Mesendoderm (in vitro differentiated cells): ENCODE results near the gene TSR1. TPM values are rescaled to one million over a fixed set of nuclear protein-coding genes. Genes with fewer than 3 reads are reported as not detected.

Experiments used
- DNase-seq: peaks from one replicate; pipeline ENCODE4 v3.0.0; 2013
- H2AK5ac ChIP-seq: 2 replicates; pipeline ENCODE4 v1.6.1; 2013; ENCODE audit warnings: low read length, inconsistent platforms
- H2BK120ac ChIP-seq: 2 replicates; pipeline ENCODE4 v1.6.1; 2013; ENCODE audit warnings: low read depth, mild to moderate bottlenecking, low read length, moderate library complexity, mixed read lengths
- H2BK15ac ChIP-seq: replicated peaks from 2 replicates; pipeline ENCODE4 v1.6.1; 2013; ENCODE audit warnings: low read depth, mild to moderate bottlenecking, moderate library complexity
- H2BK5ac ChIP-seq: 2 replicates; pipeline ENCODE4 v1.6.1; 2013; ENCODE audit warnings: low read length, inconsistent platforms
- H3K18ac ChIP-seq: 2 replicates; pipeline ENCODE4 v1.6.1; 2013; ENCODE audit warnings: mild to moderate bottlenecking, low read length, mixed read lengths
- H3K23ac ChIP-seq: one replicate; pipeline ENCODE4 v1.6.1; 2013; ENCODE audit warnings: low read length
- H3K27ac ChIP-seq: 2 replicates; pipeline ENCODE4 v1.5.1; 2013; ENCODE audit warnings: low read depth, mild to moderate bottlenecking, inconsistent platforms, low read length, moderate library complexity
- H3K27me3 ChIP-seq: 2 replicates; pipeline ENCODE4 v1.6.1; 2013; ENCODE audit warnings: low read length, control low read depth, mild to moderate bottlenecking, inconsistent platforms; ENCODE audit not compliant: insufficient read depth, poor library complexity
- H3K36me3 ChIP-seq: 2 replicates; pipeline ENCODE4 v1.6.1; 2013; ENCODE audit warnings: low read length, inconsistent platforms; ENCODE audit not compliant: control insufficient read depth, insufficient read depth
- H3K4ac ChIP-seq: one replicate; pipeline ENCODE4 v1.6.1; 2013; ENCODE audit warnings: low read depth, mild to moderate bottlenecking, low read length, moderate library complexity
- H3K4me1 ChIP-seq: 2 replicates; pipeline ENCODE4 v1.6.1; 2013; ENCODE audit warnings: low read depth, low read length, inconsistent platforms; ENCODE audit not compliant: control insufficient read depth
- H3K4me2 ChIP-seq: 2 replicates; pipeline ENCODE4 v1.6.1; 2013; ENCODE audit warnings: low read length
- H3K4me3 ChIP-seq: 2 replicates; pipeline ENCODE4 v1.5.1; 2013; ENCODE audit warnings: mild to moderate bottlenecking, low read length
- H3K56ac ChIP-seq: one replicate; pipeline ENCODE4 v1.6.1; 2013; ENCODE audit warnings: low read length
- H3K79me1 ChIP-seq: 2 replicates; pipeline ENCODE4 v1.6.1; 2013; ENCODE audit warnings: low read length, inconsistent platforms
- H3K79me2 ChIP-seq: 2 replicates; pipeline ENCODE4 v1.6.1; 2013; ENCODE audit warnings: mild to moderate bottlenecking, low read length; ENCODE audit not compliant: control insufficient read depth, insufficient read depth
- H3K9ac ChIP-seq: 2 replicates; pipeline ENCODE4 v1.6.1; 2013; ENCODE audit warnings: low read length, inconsistent platforms
- H4K5ac ChIP-seq: one replicate; pipeline ENCODE4 v1.6.1; 2013; ENCODE audit warnings: low read length
- H4K8ac ChIP-seq: one replicate; pipeline ENCODE4 v1.6.1; 2013; ENCODE audit warnings: low read depth, mild to moderate bottlenecking, control low read depth, low read length, moderate library complexity
- WGBS: extraction: QIAGEN DNeasy Blood & Tissue Kit; methylation state at CpG from one replicate; pipeline ENCODE4 v1.1.7; 2013; ENCODE audit warnings: low lambda C conversion rate, missing lambda C conversion rate; ENCODE audit not compliant: insufficient coverage; ENCODE audit errors: extremely low coverage; 5-methylcytosine and 5-hydroxymethylcytosine counted together
- polyA plus RNA-seq, 2 experiments: library from polyadenylated mRNA; stranded (reverse); fragments of 200-250 nt; gene quantifications; one replicate each; pipeline ENCODE4 v1.2.3, GENCODE V29; 2013

Gene TSR1
- polyA plus RNA-seq (2013, experiment 1 of 2), result 57.2 TPM
- 56.6 TPM for polyA plus RNA-seq (2013, experiment 2 of 2)

GRCh38 chr17:2336215-2336851, at the start of gene TSR1:
TSR1 (minus strand) TSS chr17:2336457; CDS start chr17:2336427, 30 bp downstream.
- no peak within 1 kb of the TSS for H4K5ac ChIP-seq
- H3K18ac ChIP-seq, result no peak within 1 kb of the TSS
- H3K36me3 ChIP-seq, result peaks cover 22% of the 10 kb centered on the region
- no peak within 1 kb of the TSS for H2BK15ac ChIP-seq
- peak within 1 kb of the TSS; percentile 0 for H3K27ac ChIP-seq
- peak within 1 kb of the TSS; percentile 84 for H3K4me2 ChIP-seq
- H2BK5ac ChIP-seq, result no peak within 1 kb of the TSS
- no peak within 1 kb of the TSS for H2BK120ac ChIP-seq
- H3K4me1 ChIP-seq, result no peaks in the 10 kb centered on the region
- no CpG with 5 or more reads among the region's 48 CpGs for WGBS
- H3K4ac ChIP-seq, result peak within 1 kb of the TSS; percentile 70
- peak within 1 kb of the TSS; percentile 91 for H3K4me3 ChIP-seq
- peak within 1 kb of the TSS; percentile 87 for H3K23ac ChIP-seq
- H3K27me3 ChIP-seq, result no peaks in the 10 kb centered on the region
- H3K9ac ChIP-seq, result peak within 1 kb of the TSS; percentile 96
- DNase-seq, result peak; percentile 96
- H4K8ac ChIP-seq, result no peak within 1 kb of the TSS
- peak within 1 kb of the TSS; percentile 86 for H3K56ac ChIP-seq
- peak within 1 kb of the TSS; percentile 60 for H2AK5ac ChIP-seq
- peaks cover 27% of the 10 kb centered on the region for H3K79me2 ChIP-seq
- peaks cover 14% of the 10 kb centered on the region for H3K79me1 ChIP-seq

DNA sequence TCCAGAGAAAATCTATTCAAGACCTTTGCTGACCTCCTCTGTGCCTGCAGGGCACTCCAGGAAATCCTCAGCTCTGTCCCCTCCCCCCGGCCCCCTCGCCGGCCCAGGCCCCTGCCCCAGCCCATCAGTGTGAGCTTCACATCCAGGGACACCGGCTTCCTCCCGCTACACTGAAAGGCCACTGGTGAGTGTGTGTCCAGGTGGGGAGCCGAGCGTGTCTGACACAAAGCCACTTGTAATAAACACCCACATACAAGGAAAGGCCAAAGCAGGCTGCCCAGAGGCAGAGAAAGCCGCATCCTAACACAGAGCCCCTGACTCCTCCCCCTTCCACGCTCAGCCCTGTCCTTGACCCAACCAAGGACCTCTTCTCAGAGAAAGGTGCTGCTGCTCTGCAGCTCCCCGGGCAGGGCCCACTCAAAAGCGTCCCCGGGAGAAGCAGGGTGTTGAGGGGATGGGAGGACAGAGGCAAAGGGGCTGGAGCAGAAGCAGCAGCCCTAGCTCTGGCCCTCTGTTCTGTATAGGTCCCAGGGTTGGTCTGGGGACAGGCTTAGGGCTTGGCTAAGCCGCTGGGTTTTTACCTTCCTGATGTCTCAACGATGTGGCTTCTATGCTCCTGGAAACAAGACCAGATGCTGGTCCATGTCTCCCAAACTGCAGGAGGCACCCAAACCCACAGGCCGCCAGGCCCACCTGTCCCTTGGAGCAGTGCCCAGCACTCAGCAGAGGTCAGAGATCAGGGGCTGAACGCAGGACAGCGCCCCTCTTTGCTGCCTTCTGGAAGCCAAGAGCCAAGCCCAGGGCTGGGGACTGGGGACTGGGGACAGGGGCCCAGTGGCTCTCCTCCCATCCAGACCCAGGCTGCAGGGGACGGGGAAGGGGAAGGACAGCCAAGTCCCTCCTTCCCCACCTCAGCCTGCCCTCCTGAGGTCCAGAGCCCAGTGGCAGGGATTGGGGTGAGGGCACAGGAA, 49.3 kb upstream of the TSR1 start:
- Histone ChIP-seq H3K27me3 (no peaks in the 10 kb centered on the region), H3K27ac (no peak overlapping the region), H3K56ac (no peak overlapping the region), H3K9ac (no peak overlapping the region), H2BK120ac (no peak overlapping the region), H4K8ac (no peak overlapping the region), H3K18ac (no peak overlapping the region), H2BK5ac (no peak overlapping the region), H3K79me1 (peaks cover 2% of the 10 kb centered on the region), H4K5ac (no peak overlapping the region), H3K79me2 (no peaks in the 10 kb centered on the region), H3K23ac (no peak overlapping the region), H3K4me1 (no peaks in the 10 kb centered on the region), H2BK15ac (no peak overlapping the region), H3K4me3 (no peak overlapping the region), H2AK5ac (no peak overlapping the region), H3K4ac (no peak overlapping the region), H3K36me3 (no peaks in the 10 kb centered on the region), H3K4me2 (no peak overlapping the region)
- whole genome bisulfite sequencing, result no CpG with 5 or more reads among the region's 18 CpGs
- DNase-seq, result no peak

DNA sequence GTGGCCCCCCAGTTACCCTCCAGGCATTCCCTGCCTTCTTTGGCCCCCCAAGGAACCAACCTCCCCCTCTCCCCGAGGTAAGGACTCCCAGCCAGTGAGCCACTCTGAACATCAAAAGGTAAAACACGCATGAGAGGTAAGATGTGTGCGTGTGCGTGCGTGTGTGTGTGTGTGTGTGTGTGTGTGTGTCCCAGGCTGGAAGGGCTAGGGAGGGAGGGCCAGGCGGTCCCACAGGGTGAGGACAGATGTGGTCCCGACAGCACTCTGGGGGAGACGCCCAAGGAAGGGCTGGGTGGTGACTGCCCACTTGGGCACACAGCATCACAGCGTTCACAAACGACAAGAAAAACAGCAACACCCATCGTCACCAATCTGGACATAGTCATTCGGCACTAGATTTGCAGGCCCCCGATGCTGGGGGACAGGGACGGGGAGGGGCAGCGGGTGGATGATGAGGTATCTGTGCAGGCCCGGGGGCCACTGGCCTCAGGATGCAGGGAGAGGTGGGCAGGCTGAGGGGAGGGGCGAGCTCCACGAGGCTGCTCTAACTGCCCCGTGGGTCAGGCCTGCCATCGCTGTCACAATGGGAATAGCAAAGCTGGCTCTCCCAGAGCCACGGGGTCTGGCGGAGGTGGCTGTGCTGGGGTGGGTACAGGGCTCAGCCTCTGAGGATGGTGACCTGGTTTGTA, 48.3 kb upstream of the TSR1 start:
- H4K8ac ChIP-seq, result no peak overlapping the region
- no peak overlapping the region for H4K5ac ChIP-seq
- no peaks in the 10 kb centered on the region for H3K36me3 ChIP-seq
- no CpG with 5 or more reads among the region's 22 CpGs for WGBS
- H3K4me2 ChIP-seq, result no peak overlapping the region
- no peak overlapping the region for H3K4ac ChIP-seq
- H2AK5ac ChIP-seq, result no peak overlapping the region
- peaks cover 2% of the 10 kb centered on the region for H3K79me1 ChIP-seq
- no peak overlapping the region for H3K23ac ChIP-seq
- H3K4me1 ChIP-seq, result no peaks in the 10 kb centered on the region
- H3K27ac ChIP-seq, result no peak overlapping the region
- DNase-seq, result no peak
- no peak overlapping the region for H3K18ac ChIP-seq
- H2BK5ac ChIP-seq, result no peak overlapping the region
- no peak overlapping the region for H2BK120ac ChIP-seq
- H3K4me3 ChIP-seq, result no peak overlapping the region
- no peaks in the 10 kb centered on the region for H3K79me2 ChIP-seq
- H3K27me3 ChIP-seq, result no peaks in the 10 kb centered on the region
- no peak overlapping the region for H2BK15ac ChIP-seq
- no peak overlapping the region for H3K56ac ChIP-seq
- H3K9ac ChIP-seq, result no peak overlapping the region

DNA sequence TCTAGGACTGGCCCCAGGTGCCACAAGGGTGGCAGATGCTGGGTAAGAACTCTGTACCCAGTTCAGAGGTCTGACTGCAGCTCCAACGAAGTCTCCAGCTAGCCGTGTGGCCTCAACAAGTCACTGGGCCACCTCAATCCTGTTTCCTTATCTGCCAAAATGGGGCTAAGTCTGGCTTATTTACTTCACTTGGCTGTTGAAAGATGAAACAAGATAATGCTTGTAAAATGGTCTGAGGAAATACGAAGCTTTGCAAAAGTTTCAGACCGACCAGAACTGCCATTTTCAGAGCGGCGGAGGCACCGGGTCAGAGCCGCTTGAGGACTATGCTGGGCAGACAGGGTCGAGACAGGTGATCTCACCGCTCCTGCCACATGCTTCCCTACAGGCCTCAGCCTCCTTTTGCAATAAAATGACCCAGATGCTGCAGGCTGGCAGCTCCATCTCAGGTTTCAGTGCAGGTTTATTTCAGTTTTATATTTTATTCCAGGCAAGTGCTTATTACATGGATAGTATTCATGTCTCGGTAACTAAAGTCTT, 47.4 kb upstream of the TSR1 start:
- peaks cover 1% of the 10 kb centered on the region for H3K79me1 ChIP-seq
- H3K56ac ChIP-seq, result no peak overlapping the region
- no peak overlapping the region for H3K4me2 ChIP-seq
- H2BK5ac ChIP-seq, result no peak overlapping the region
- H3K23ac ChIP-seq, result no peak overlapping the region
- no peak overlapping the region for H4K8ac ChIP-seq
- H2BK120ac ChIP-seq, result no peak overlapping the region
- no peak overlapping the region for H3K9ac ChIP-seq
- H3K79me2 ChIP-seq, result no peaks in the 10 kb centered on the region
- no peak overlapping the region for H4K5ac ChIP-seq
- H2AK5ac ChIP-seq, result no peak overlapping the region
- H2BK15ac ChIP-seq, result no peak overlapping the region
- H3K27ac ChIP-seq, result no peak overlapping the region
- no peaks in the 10 kb centered on the region for H3K27me3 ChIP-seq
- no peak overlapping the region for H3K4me3 ChIP-seq
- WGBS, result no CpG with 5 or more reads among the region's 11 CpGs
- H3K18ac ChIP-seq, result no peak overlapping the region
- no peaks in the 10 kb centered on the region for H3K36me3 ChIP-seq
- no peak overlapping the region for H3K4ac ChIP-seq
- no peaks in the 10 kb centered on the region for H3K4me1 ChIP-seq
- DNase-seq, result no peak

DNA sequence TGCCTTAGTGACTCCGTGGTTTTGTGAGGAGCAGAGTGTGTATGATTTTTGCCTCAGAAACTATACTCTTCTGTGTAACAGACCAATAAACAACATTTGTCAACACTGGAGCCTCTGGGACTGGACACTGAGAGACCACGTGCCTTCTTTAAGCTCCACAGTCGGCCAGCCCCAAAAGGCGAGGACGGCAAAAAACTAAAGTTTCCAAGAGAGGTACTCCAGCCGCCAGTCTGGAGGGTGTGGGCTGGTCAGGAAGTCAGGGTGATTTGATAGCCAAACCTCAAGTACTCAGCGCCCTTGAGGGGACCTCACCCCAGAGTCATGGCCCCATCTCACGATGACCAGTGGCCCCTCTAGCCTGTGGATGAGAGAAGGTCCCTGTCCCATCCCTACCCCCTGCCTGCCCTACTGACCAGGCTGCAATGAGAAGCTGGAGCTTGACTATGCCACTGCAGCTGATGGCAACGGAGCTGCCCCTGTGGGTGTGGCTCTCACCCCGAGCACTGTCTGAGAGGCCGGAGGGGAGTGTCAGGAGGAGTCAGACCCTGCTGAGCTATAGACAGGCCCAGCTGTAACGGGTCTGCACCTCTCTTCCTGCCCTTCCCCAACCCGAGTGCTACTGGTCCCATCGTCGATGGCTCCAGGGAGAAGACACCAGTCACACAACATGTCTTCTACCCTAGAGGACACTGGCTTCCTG, 44.8 kb upstream of the TSR1 start:
- Histone ChIP-seq H3K18ac (no peak overlapping the region), H3K4me3 (no peak overlapping the region), H3K27ac (no peak overlapping the region), H3K4me1 (no peaks in the 10 kb centered on the region), H3K27me3 (no peaks in the 10 kb centered on the region), H2AK5ac (no peak overlapping the region), H2BK120ac (no peak overlapping the region), H3K23ac (no peak overlapping the region), H4K8ac (no peak overlapping the region), H3K4ac (no peak overlapping the region), H2BK15ac (no peak overlapping the region), H3K56ac (no peak overlapping the region), H3K36me3 (no peaks in the 10 kb centered on the region), H3K79me2 (no peaks in the 10 kb centered on the region), H3K79me1 (no peaks in the 10 kb centered on the region), H3K9ac (no peak overlapping the region), H3K4me2 (no peak overlapping the region), H2BK5ac (no peak overlapping the region), H4K5ac (no peak overlapping the region)
- DNase-seq, result no peak
- WGBS, result no CpG with 5 or more reads among the region's 15 CpGs
